RPMI8226 (cell line): ENCODE results near the gene AVL9.

Source experiments
- DNase-seq: peaks from one replicate; pipeline ENCODE4 v3.0.0-alpha.2; 2015

AVL9 gene

GRCh38 chr7:32535162-32535702, 39.9 kb downstream of the AVL9 start:
- DNase-seq: no peak

- DNase-seq: no peak
Observed at GRCh38 chr7:32536016-32536415, 40.7 kb downstream of the AVL9 start.

- DNase-seq: no peak
Observed at GRCh38 chr7:32536585-32536984, 41.3 kb downstream of the AVL9 start.

GRCh38 chr7:32537760-32538159, 42.5 kb downstream of the AVL9 start:
- no peak for DNase-seq

- DNase-seq: no peak
Observed at GRCh38 chr7:32539366-32539765, 44.1 kb downstream of the AVL9 start.

- no peak for DNase-seq
Observed at GRCh38 chr7:32539919-32540531, 44.7 kb downstream of the AVL9 start.

- DNase-seq: no peak
Observed at GRCh38 chr7:32542595-32542994, 47.3 kb downstream of the AVL9 start.

- DNase-seq: no peak
Observed at GRCh38 chr7:32559480-32559879, 64.2 kb downstream of the AVL9 start.

- no peak for DNase-seq
Observed at GRCh38 chr7:32560075-32560474, 64.8 kb downstream of the AVL9 start.

- no peak for DNase-seq
Observed at GRCh38 chr7:32561613-32562012, 66.3 kb downstream of the AVL9 start.

GRCh38 chr7:32564542-32564941, 69.3 kb downstream of the AVL9 start:
- DNase-seq: no peak

GRCh38 chr7:32569388-32570289, 74.3 kb downstream of the AVL9 start:
- no peak for DNase-seq

- no peak for DNase-seq
Observed at GRCh38 chr7:32573110-32573687, 77.9 kb downstream of the AVL9 start.

- DNase-seq: no peak
Observed at GRCh38 chr7:32574626-32575025, 79.3 kb downstream of the AVL9 start.

GRCh38 chr7:32577421-32577820, 82.1 kb downstream of the AVL9 start:
- no peak for DNase-seq

- no peak for DNase-seq
Observed at GRCh38 chr7:32579776-32580175, 84.5 kb downstream of the AVL9 start.

GRCh38 chr7:32580646-32581045, 85.4 kb downstream of the AVL9 start:
- DNase-seq: no peak

- no peak for DNase-seq
Observed at GRCh38 chr7:32582036-32582435, 86.7 kb downstream of the AVL9 start.

GRCh38 chr7:32583791-32584190, 88.5 kb downstream of the AVL9 start:
- DNase-seq: no peak

- no peak for DNase-seq
Observed at GRCh38 chr7:32586291-32587221, 91.3 kb downstream of the AVL9 start.

GRCh38 chr7:32587411-32587948, 92.2 kb downstream of the AVL9 start:
- DNase-seq: no peak

- no peak for DNase-seq
Observed at GRCh38 chr7:32588657-32589056, 93.4 kb downstream of the AVL9 start.
